ENCODE results near the gene TOP3B. TPM values are rescaled to one million over a fixed set of nuclear protein-coding genes. Genes with fewer than 3 reads are reported as not detected.

The TOP3B gene
- total RNA-seq, 2 donors from 2014 or later: 25.3 to 33.2 TPM

DNA sequence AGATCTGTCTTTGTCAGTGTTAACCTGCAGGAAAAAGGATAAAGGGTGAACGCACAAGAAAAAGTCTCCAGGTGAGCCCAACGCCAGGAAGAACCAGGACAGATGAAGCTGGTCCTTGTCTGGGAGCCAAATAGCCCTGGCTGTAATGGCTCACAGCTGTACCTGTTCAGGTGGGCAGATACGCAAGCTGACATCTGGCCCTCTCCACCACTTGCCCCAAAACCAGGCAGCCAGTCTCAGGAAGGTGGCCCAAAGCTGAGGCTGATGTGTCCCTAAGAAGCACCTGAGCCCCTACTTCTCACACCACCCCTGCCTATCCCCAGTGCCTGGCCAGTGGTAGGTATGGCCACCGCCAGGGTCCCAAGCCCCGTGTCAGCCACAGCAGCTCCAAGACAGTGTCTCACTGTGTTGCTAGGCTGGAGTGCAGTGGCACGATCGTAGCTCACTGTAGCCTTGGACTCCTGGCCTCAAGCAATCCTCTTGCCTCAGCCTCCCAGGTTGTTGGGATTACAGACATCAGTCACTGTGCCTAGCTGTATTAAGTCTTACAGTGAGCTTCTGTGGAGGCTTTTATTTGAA lies 14.8 kb downstream of the TOP3B start:
- ATAC-seq (no peak), DNase-seq (no peak)
- intact Hi-C loops (cut with DNase I, micrococcal nuclease): no loop called here

DNA sequence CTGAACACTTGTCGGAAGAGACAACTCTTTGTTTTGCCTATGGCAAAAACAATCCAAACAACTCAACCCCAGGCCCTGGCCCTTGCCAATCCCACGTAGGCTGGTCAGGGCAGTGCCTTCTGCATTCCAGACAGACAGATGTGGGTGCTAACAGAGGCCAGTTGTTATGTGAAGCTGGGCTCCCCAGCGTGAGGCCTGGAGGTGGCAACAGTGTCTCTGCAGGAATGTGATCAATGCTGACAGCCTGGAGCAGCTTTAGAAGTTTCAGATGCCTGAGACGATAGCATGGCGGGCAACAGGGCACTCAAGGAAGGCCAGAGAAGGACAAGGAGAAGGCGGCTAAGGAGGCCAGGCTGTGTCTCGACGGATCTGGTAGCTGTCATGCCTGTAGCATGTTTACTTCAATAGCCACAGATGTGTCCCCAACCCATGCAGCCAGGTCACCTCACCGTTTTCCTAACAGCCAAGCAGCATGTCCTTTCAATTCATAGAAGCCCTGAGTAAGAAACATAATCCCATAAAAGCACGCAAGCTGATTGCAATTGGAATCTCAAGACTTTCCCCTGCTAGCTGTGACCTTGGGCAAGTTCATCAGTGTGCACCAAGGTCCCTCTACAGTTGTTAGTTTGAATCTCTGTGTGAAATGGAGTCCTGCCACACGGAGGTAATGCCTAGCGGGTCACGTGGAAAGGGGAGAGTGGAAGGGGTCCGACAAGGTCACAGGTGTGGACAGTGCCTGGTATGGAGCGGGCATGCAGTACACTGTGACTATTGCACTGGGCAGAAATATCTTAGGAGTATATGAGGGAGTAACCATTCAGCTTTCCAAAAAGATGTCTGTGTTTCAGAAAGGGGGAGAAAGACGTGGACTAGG lies 15.7 kb downstream of the TOP3B start:
- no peak for ATAC-seq
- intact Hi-C loops (cut with DNase I, micrococcal nuclease): no loop called here
- DNase-seq: no peak

DNA sequence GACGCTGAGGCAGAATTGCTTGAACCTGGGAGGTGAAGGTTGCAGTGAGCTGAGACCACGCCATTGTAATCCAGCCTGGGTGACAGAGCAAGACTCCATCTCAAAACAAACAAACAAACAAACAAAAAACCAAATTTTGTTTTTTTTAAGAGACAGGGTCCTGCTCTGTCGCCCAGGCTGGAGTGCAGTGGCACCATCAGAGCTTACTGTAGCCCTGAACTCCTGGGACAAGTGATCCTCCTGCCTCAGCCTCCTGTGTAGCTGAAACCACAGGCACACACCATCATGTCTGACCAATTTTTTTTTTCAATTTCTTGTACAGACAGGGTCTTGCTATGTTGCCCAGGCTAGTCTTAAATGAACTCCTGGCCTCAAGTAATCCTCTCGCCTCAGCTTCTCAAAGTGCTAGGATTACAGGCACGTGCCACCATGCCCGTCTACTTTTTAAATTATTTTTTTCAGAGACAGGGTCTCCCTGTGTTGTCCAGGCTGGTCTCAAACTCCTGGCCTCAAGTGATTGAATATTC lies 16.8 kb downstream of the TOP3B start:
- DNase-seq (no peak), ATAC-seq (no peak)
- intact Hi-C loops (cut with DNase I, micrococcal nuclease): no loop called here

DNA sequence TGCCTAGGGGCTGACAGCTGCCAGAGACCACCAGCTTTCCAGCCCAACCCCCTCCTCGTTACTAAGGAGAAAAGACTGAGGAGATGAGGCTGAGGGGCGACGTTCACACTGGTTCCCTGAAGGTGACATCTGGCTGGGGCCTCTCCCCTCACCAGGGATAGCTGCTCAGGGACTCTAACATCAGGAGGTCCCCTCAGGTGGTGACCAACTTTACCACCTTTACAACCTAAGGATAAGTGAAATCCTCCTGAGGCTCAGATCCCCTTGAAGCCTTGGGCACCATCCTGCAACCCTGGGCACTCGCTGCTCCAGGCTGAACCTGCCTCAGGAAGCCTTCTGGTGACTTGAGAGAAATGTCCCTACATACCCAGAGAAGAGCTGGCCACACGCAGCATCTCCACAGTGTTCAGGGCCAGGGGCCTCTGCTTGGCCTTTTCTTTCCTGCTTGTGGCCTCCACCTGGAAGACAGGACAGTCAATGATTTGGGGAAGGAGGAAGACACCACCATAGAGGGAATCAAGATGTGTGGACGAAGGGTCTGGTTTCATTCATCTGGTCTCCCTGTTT lies 17.6 kb downstream of the TOP3B start:
- ATAC-seq (no peak), DNase-seq (no peak)
- intact Hi-C loops (cut with DNase I, micrococcal nuclease): no loop called here

DNA sequence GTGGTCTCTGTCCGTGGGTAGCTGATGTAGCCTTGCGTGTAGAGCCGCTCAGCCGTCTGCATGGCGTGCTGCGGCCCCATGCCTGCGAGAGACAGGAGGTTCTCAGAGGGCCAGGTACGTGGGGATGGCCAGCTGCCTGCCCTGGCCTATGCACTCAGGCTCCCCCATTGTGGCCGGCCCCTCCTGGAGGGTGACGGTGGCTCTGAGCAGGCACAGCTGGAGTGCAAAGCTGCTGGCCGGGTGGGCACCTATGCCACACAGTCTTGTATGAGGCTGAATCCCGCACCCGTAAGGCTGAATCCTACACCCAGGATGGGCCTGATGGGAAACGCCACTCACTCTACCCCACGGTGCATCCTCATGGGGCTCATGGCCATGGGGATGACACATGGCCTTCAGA lies 18.4 kb downstream of the TOP3B start:
- no peak for ATAC-seq
- intact Hi-C loops (cut with DNase I, micrococcal nuclease): no loop called here

DNA sequence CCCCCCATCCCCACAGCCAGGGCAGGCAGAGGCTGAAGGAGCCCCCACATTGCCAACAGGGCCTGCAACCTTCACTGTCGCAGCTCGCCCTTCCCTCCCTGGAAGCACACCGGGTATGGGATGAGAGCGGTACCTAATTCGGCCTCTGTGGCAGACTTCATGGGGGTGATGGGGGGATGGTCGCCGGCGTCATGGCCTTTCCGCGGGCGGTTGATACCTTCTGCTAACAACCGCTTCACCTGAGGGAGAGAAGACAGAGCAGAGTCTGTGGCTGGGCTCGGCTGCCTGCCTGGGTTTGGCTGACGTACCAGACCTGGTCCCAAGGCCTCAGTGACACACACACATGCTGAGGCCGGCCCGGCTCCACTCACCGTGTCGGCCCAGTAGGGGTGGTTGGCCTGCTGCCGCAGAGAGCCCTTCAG lies 18.8 kb downstream of the TOP3B start:
- intact Hi-C loops (cut with DNase I, micrococcal nuclease): no loop called here
- ATAC-seq (no peak), DNase-seq (no peak)

More for the DNA sequence above, 18.4 kb downstream of the TOP3B start:
- no peak for DNase-seq

DNA sequence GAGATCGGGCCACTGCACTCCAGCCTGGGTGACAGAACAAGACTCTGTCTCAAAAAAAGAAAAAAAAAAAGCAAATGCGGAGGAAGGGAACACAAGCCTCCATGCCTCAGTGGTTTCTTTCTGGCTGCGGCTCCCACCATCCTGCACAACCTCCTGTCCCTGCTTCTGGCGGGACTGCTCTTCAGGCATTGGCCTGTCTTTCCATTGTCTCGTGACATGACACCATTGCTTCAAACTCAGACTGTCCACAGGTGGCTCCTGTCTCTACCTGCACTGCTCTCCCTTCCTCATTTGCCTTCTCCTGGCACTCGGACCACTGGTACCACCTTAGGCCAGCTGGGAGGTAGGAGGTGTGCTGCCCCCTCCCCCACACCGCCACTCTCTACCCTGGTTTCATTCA lies 19.3 kb downstream of the TOP3B start:
- DNase-seq (no peak), ATAC-seq (no peak)
- intact Hi-C loops (cut with DNase I, micrococcal nuclease): no loop called here

DNA sequence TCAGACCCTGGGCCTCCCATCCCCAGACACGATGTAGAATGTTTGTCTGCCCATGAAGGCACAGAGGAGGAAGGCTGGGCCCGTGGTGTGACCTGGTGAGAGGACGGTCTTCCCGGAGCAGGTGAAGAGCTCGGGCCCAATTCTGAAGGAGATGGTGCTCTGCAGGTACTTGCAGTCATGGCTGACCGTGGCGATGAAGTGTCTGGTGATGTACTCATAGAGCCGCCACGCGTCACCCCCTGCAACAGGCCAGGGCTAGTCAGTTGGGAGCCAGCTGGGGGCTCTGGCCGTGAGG lies 20.0 kb downstream of the TOP3B start:
- ATAC-seq (no peak), DNase-seq (no peak)
- intact Hi-C loops (cut with DNase I, micrococcal nuclease): no loop called here

DNA sequence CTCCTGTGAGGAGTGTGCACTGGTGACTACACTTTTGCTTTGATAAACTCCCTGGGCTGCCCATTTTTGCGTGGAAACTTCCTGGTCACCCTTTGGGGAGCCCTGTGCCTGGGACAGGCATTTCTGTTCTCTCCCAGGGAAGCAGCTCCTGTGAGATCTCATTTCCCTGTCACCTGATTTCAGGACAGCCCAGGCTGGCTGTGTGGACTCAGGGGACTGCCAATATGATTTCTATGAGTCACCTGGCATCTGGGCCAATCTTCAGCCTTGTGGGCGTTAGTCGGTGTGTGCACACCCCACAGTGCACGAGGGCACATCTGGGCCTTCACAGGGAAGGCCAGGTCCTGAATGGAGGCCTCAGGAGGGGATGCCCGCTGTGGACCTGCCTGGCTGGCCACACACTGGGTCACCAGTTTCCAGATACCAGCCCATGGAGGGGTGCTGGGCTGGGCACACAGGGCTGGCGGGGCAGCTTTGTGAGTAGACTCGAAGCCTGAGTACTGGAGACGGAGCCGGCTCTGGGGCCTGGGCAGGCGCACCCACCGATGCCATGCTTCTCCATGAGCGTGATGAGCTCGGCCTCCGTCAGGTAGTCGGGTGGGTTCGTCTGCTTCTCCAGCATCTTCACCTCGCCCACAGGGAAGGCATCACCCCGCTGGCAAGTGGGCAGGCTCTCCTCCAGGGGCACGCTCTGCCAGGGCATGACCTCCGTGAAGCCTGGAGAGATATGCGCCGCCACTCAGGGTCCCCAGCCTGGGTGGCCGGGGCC lies 20.5 kb downstream of the TOP3B start:
- intact Hi-C loops (cut with DNase I, micrococcal nuclease): no loop called here
- DNase-seq (peak in 1 of 2 donors; percentile 56), ATAC-seq (peak; percentile 82)

DNA sequence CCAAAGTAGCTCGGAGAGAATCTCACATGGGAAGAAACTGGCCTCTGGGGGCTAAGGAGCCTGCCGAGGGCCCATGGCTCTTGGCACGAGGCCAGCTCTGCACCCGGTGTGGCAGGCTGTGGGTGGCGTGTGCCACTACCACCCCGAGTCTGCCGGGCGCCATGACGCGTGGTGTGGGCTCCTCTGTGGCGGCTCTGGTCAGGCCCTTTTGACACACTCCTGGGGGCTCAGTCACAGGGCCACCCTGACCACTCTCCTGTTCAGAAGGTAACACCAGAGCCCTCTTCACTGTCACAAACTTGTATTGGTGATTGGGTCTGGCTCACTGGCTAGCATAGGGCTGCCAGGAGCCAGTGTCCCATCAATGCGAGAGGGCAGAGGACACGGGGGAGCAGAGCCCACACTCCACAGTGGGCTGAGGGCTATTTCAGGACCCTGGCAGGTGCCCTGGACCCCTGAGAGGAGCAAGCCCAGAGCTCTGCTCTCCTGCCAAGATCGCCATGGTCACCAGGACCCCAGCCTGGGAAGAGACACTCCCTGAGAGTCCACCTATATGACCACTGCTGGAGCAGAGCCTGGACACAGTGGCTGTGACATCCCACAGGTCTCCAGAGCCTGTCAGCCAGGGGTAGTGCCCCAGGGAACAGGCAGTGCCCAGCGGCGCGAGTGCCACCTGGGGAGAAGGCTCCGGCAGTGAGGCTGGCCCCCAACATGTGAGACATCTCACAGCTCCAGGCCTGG lies 21.3 kb downstream of the TOP3B start:
- ATAC-seq: peak; percentile 1
- DNase-seq: no peak
- intact Hi-C loops (cut with DNase I, micrococcal nuclease): no loop called here

DNA sequence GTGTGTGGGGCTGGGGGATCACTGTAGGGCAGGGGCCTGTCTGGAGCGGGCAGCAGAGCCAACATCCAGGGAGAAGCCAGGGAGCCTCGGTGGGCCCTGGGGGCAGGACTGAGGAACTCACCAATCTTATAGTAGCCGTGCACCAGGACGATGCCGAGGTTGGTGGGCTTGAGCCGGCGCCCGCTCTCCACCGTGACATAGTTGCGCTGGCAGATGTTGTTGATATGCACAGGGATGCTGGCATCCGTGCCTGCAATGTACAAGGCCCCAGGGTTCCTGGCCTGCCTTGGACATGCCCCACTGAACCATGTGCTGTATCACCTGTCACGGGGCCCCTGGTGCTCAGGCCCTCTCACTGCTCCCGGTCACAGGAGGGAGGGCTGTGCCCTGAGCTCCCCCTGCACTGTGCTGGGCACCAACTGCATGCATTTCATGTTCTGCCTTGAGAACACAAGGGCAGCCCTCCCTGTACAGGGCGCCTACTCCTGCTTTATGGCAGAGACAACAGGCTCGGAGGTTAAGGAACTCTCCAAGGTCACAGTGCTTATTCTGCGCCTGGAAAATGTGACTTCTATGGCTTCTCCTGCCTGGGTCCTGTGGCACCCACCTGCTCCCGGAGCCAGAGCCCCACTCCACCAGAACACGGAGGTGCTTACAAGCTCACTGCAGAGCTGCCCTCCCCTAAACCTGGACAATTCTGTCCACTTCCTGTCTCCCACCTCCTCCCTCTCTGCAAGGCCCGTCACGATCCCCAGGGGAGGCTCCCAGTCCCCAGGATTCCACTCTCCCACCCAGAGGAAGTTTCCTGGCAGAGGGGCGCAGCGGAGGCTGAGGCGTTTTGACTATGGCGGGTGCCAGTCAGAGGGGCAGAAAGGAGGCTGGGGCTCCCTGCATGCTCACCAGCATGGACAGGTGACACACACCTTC lies 22.1 kb downstream of the TOP3B start:
- intact Hi-C loops (cut with DNase I, micrococcal nuclease): no loop called here
- no peak for DNase-seq
- ATAC-seq: no peak

DNA sequence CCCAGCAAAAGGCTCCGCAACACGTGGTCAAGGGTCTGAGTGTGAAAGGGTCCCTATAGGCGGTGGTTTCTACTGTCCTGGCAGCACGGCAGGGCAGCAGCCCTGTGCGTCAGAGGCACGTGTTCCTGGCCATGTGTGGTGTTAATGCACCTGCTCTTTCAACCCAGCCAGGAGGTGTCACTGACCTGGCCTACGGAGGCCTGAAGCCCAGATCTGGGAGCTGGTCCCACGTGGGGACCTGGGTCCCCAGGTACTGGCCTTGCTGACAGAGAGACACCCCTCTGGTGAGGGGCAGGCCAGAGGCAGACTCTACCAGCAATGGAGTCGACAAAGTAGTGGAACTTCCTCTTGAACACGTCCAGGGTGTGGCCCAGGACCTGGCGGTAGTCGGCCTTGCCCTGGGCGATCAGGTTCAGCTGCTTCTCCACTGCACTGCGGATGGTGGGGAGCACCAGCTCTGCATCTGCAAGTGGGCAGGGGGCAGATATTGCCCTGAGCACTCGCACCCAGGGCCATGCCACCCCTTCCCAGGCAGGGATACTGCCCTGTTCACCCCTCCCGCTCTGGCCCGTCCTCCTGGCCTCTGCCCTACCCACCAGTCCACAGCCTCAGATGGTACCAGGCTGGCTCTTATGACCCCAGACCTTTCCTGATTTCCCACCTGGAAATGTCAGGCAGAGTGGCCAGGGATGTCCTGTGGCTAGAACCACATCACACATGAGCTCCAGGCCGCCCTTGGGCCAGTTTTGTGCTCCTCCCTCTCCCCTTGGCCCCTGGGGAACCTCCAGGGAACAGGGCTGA lies 23.1 kb downstream of the TOP3B start:
- ATAC-seq: peak; percentile 63
- DNase-seq: peak in 1 of 2 donors; percentile 38
- intact Hi-C loops (cut with DNase I, micrococcal nuclease): no loop called here

DNA sequence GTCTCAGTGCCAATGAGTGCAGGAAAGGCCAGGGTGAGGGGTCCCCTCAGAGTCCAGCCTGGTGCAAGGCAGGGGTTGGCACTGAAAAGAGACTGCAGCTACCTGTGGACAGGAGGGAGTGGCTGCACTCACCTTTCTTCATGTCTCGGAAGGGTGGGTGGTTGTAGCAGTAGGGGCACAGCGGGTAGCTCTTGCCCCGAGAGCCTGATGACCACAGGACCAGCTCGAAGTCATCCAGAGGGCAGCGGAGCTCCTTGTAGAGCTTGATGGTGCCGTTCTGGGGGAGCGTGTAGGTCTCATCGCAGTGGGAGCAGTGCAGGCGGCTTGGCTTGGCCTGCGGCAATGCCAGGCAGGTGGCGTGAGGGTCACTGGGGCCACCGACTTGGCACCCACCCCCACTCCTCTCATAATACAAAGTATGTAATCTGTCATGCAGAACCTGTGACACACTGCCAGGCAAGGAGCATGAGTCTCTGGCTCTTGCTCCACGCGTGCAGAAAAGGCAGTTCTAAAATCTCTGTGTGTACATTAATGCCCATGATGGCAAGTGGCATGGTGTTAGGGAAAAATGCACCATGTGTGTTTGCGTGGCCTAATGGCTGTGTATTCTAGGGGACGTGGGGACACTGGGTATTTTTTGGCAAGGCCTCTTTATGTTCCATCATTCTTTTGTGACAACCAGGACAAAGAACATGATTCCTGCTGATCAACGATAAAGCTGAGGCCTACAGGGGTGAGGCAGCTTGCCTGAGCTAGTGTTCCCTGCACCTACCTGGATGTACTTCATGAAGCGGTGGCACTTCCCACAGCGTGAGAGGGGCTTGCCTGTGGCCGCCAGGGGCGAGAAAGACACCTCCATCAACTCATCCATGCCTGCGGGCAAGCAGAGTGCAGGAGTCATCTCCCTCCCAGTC lies 24.0 kb downstream of the TOP3B start:
- intact Hi-C loops (cut with DNase I, micrococcal nuclease): no loop called here
- ATAC-seq (no peak), DNase-seq (no peak)

DNA sequence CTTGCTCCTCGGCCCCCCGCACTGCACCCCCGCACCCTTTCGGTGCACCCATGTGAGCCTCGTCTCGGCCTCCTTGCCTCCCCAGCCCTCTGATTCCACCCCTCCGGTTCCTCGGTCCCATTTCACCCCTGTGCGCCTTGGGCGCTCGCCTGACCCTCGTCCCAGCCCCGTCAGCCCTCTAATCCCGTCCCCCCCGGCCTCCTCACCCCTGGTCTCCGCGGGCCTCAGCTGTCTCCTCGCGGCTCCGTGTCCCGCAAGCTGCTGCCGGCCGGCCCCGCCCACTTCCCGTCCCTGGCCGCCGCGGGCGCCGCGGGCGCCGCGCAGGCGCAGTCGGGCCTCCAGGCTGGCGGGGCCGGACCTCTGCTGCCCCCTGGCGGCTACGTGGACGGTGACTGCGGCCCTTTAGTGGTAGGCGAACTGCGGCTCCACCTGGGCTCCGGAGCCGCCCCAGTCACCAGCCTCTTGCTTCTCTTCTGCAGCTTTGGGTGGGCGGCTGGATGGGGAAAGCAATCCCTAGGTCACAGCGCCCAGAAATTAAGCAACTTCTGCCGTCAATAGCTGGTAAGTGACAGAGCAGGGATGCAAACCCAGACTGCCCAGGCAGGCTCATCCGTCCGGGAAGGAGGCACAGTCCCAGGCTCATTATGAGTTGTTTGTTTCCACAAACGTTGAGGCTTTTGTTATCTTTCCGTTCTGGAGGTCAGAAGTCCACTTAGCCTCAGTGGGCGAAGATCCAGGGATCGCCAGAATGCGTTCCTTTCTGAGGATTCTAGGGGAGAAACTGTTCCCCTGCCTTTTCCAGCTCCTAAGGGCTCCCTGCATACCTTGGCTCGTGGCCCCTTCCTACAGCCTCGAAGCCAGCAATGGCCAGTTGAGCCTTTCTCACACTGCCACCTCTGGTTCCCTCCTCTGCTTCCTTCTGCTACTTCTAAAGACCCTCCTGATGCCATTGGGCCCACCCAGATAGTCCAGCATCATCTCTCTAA lies 29.7 kb downstream of the TOP3B start, which contains the start of gene PPM1F:
Gene PPM1F, minus strand, starts transcription at position 263 of the 986 bp plus-strand sequence. CDS start 6,800 bp downstream, outside the sequence.
- intact Hi-C loops (cut with DNase I, micrococcal nuclease): no loop called here
- ATAC-seq (peak; percentile 89), DNase-seq (peak; percentile 77 to 92)
